Activated CD8-positive, alpha-beta memory T cell treated with anti-CD3 and anti-CD28 coated beads for 48 hours (primary cell): Measurements from ENCODE around the gene ATOH8.
A peak's percentile ranks its signal among the peaks of the same experiment; 100 is the strongest.
"Not testable (repeated sequence)": the region's sequence is repeated elsewhere in the genome, so short reads cannot be mapped to it uniquely, and the experiment has no call there.

Experiments
- DNase-seq, 3 experiments: peaks; one replicate each; pipeline ENCODE4 v3.0.0-alpha.2; 2020; ENCODE audit warnings: low read depth in 2 of 3, low spot score in 2 of 3

ATOH8 gene

GRCh38 chr2:85826990-85827878 is 73.4 kb downstream of the ATOH8 start:
- DNase-seq = peak; percentile 47 to 80 (median 65)

DNA sequence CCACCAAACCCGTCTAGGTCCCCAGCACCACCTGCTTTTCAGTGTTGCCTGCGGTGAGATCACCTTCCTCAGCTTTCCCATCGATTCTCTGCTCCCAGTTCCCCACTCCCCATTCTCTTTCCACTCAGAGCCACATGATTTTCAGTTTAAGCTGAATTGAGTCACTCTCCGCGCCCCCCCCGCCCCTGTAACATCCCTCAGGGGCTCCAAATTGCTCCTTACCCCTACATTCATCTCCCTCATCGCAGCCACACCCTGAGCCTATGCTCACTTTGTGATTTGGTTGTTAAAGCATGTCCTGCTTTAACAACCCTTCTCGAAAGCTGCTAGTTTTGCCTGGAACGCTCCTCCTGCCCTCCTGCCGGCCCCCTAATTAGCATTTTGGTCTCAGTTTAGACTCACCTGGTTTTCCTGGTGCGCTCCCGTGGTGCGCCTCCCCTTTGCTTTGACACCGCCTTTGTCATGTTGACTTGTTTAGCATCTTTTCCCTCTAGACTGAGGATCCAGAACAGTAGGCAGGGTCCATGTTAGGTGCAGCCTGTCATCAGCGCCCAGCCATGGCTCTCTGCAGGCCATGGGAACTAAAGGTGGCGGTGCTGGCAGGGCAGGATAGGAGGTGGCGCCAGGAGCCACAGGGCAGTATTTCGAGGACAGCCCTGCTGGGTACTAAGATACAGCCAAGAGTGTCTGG is 74.2 kb downstream of the ATOH8 start:
- no peak for DNase-seq

GRCh38 chr2:85828725-85829124 is 74.9 kb downstream of the ATOH8 start:
- DNase-seq = no peak

DNA sequence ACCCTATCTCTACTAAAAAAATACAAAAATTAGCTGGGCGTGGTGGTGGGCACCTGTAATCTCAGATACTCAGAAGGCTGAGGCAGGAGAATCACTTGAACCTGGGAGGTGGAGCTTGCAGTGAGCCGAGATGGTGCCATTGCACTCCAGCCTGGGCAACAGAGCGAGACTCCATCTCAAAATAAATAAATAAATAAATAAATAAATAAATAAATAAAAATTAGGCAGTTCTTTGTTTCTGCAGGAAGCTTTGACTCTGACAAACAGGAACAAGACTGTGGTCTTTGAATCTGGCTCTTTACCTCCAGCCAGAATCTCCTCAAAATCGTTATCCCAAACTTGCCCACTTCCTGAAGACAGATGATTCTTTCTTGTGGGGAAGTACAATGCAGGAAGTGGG is 75.6 kb downstream of the ATOH8 start:
- not testable (repeated sequence) for DNase-seq

- DNase-seq = no peak
Measured at GRCh38 chr2:85830645-85831044, 76.9 kb downstream of the ATOH8 start.

- DNase-seq = no peak
Measured at GRCh38 chr2:85831735-85832134, 77.9 kb downstream of the ATOH8 start.

DNA sequence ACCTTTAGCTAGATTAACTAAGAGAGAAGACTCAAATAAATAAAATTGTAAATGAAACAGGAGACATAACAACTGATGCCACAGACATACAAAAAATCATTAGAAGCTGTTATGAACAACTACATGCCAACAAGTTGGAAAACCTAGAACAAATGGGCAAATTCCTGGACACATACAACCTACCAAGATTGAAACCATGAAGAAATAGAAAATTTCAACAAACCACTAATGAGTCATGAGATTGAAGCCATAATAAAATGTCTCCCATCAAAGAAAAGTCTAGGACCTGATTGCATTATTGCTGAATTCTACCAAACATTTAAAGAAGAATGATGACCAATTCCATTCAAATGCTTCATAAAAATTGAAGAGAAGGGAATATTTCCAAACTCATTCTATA is 80.7 kb downstream of the ATOH8 start:
- DNase-seq = no peak
